Muscle layer of duodenum (tissue), 2 donors: ENCODE results near the gene CLSTN1.
A peak's percentile ranks its signal among the peaks of the same experiment; 100 is the strongest.

ENCODE experiments used
- H3K27ac ChIP-seq: one replicate; pipeline ENCODE4 v1.7.0; 2013; ENCODE audit warnings: mild to moderate bottlenecking, low read length
- H3K27me3 ChIP-seq: one replicate; pipeline ENCODE4 v1.7.0; 2013; ENCODE audit warnings: low read depth, mild to moderate bottlenecking, control low read depth, low read length
- H3K36me3 ChIP-seq, 2 donors: one replicate each; pipeline ENCODE4 v1.7.0; 2013; ENCODE audit warnings: low read length in 2 of 2, control low read depth in 1 of 2, mild to moderate bottlenecking in 1 of 2; ENCODE audit not compliant: insufficient read depth in 2 of 2, control insufficient read depth in 1 of 2
- H3K4me1 ChIP-seq, 2 donors: one replicate each; pipeline ENCODE4 v1.7.0; 2013; ENCODE audit warnings: low read length in 2 of 2, mild to moderate bottlenecking in 2 of 2, control low read depth in 1 of 2, moderate library complexity in 1 of 2; ENCODE audit not compliant: insufficient read depth in 2 of 2, control insufficient read depth in 1 of 2
- H3K4me3 ChIP-seq, 2 donors: one replicate each; pipeline ENCODE4 v1.7.0; 2013; ENCODE audit warnings: low read length in 2 of 2, low read depth in 1 of 2, mild to moderate bottlenecking in 1 of 2
- H3K9me3 ChIP-seq, 2 donors: one replicate each; pipeline ENCODE4 v1.7.0; 2013; ENCODE audit warnings: low read length in 2 of 2, control low read depth in 1 of 2, mild to moderate bottlenecking in 1 of 2; ENCODE audit not compliant: control insufficient read depth in 1 of 2
- donor health status: healthy.

Gene CLSTN1

DNA sequence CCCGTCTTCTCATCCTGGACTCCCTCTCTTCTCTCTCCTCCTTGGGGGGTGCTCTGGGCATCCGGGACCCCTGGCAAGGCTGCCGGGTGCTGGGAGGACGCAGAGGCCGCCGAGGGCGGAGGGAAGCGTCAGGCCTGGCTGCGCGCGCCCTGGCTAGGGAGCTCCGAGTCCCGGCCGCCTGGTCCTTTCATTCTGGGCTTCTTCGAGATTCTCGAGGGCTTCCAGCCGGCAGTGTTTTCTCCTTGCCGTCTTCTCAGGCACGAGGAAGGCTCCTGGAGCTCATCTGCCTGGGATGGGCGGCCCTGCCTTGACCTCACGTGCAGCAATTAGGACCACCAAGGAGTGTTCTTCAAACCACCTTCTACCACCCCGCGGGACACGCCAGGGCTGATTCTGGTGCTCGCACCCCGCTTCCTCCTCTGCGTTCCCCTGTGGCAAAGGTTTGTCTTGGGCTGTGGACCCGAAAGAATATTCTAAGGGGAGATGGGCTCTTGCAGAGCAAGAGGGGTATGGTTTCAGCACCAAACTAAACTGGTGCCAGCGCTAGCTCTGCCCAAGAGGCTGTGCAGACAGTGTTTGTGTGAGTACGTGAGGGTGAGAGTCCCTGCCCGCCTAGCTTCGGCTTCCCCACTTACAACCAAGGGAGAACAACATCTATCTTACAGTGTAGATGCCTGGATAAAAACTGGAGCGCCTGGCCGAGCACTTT is 135.7 kb downstream of the CLSTN1 start:
- Histone ChIP-seq H3K27ac (no peak overlapping the region), H3K27me3 (no peaks in the 10 kb centered on the region), H3K36me3 (no peaks in the 10 kb centered on the region), H3K4me1 (peaks cover 9 to 30% of the 10 kb centered on the region in 2 donors), H3K9me3 (no peaks in the 10 kb centered on the region), H3K4me3 (peak overlapping the region; percentile 66 to 80)

DNA sequence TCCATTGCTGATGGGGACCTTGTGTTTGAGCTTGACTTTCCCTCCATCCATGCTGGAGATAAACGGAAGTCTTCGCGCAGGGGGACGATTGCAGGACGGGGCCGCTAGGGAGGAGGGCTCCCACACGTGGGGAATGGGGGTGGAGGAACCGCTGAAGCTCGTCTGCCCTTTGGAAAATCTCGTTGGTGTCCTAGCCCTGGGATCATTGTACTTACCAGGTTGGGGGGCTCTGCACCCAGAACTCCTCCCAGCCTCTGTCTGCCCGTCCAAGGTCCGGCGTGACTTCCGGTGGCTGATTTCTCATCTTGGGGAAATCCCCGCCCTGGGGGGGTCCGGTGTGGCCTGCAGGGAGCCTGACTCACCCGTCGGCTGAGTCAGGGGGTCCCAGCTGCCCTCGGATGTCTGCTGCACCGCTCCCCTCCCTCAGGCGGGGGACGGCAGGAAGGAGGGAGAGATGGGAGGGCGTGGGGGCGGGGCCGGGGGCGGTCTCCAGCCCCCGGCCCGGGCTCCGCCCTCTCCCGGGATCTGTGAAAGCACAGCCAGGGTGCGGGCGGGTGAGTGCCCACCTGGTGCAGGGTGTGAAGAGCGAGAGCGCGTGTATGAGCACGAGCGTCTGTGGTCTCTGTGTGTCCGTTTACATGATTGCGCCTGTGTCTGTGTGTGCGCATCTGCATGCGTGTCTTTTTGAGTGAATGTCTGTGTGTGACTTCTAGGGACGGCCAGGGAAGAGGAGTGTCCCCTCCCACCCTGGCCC is 136.5 kb downstream of the CLSTN1 start:
- no peak overlapping the region for H3K27ac ChIP-seq
- no peaks in the 10 kb centered on the region for H3K9me3 ChIP-seq

DNA sequence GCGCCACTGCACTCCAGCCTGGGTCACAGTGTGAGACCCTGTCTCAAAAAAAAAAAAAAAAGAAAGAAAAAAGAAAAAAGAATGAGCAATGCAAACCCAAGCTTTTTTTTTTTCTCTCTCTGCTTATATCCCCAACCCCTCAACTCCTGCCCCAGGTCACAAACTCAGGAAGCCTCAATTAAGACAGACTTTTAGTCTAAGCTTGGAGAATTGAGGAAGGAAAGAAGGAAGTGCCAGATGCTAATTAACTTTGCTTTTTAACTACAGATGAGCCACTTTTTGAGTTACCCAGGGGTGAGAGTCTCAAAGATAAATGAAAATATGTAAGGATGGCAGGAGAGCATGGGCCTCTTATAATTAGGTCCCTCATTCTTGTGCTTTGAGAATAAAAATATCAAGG is 139.0 kb downstream of the CLSTN1 start:
- Histone ChIP-seq H3K27ac (no peak overlapping the region), H3K9me3 (no peaks in the 10 kb centered on the region), H3K4me3 (no peak overlapping the region), H3K27me3 (no peaks in the 10 kb centered on the region), H3K4me1 (peaks cover 9 to 20% of the 10 kb centered on the region in 2 donors), H3K36me3 (no peaks in the 10 kb centered on the region)

More for the DNA sequence above, 136.5 kb downstream of the CLSTN1 start:
- H3K27me3 ChIP-seq, result no peaks in the 10 kb centered on the region
- no peaks in the 10 kb centered on the region for H3K36me3 ChIP-seq
- H3K4me1 ChIP-seq, result peaks cover 9 to 30% of the 10 kb centered on the region in 2 donors
- peak overlapping the region; percentile 66 to 80 for H3K4me3 ChIP-seq

DNA sequence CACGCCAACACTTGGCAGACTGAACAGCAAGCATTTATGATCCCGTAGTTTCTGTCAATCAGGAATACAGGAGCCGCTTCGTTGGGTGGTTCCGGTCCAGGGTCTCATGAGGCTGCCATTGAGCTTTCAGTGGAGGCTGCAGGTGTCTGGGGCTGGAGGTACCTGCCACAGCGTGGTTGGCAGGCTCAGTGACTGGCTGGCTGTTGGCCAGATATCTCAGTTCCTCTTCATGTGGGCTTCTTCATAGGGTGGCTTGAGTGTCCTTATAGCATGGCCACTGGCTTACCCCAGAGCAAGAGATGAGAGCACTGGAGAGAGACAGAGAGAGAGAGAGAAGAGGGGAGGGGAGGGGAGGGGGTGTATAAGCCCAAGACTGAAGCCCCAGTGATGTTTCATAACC is 142.9 kb downstream of the CLSTN1 start:
- H3K4me1 ChIP-seq, result no peaks in the 10 kb centered on the region
- no peaks in the 10 kb centered on the region for H3K27me3 ChIP-seq
- no peaks in the 10 kb centered on the region for H3K36me3 ChIP-seq
- H3K9me3 ChIP-seq, result no peaks in the 10 kb centered on the region
- no peak overlapping the region for H3K4me3 ChIP-seq
- no peak overlapping the region for H3K27ac ChIP-seq

DNA sequence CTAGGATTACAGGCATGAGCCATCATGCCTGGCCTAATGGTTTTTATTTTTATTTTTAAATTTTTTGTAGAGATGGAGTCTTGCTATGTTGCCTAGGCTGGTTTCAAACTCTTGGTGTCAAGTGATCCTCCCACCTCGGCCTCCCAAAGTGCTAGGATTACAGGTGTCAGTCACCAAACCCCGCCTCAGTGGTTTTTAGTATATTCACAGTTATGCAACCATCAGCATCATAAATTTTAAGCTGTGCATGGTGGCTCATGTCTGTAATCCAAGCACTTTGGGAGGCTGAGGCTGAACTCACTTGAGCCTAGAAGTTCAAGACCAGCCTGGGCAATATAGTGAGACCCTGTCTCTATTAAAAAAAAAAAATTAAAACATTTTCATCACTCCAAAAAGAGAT is 143.7 kb downstream of the CLSTN1 start:
- Histone ChIP-seq H3K4me1 (no peaks in the 10 kb centered on the region), H3K9me3 (no peaks in the 10 kb centered on the region), H3K27ac (no peak overlapping the region), H3K27me3 (no peaks in the 10 kb centered on the region), H3K4me3 (no peak overlapping the region), H3K36me3 (no peaks in the 10 kb centered on the region)
